GM18526 (cell line): ENCODE data around the gene TBKBP1.

Experiments
- POLR2A ChIP-seq: IDR thresholded peaks from 3 replicates; pipeline ENCODE4 v1.6.1; 2011; ENCODE audit not compliant: insufficient read length; ENCODE audit errors: extremely low read depth

Gene TBKBP1

GRCh38 chr17:47741109-47741792, 47.3 kb downstream of the TBKBP1 start:
- no peak for TF ChIP-seq POLR2A

- no peak for TF ChIP-seq POLR2A
Observed at GRCh38 chr17:47741793-47742145, 47.8 kb downstream of the TBKBP1 start.

- TF ChIP-seq POLR2A: no peak
Observed at GRCh38 chr17:47742319-47743181, 48.6 kb downstream of the TBKBP1 start.

DNA sequence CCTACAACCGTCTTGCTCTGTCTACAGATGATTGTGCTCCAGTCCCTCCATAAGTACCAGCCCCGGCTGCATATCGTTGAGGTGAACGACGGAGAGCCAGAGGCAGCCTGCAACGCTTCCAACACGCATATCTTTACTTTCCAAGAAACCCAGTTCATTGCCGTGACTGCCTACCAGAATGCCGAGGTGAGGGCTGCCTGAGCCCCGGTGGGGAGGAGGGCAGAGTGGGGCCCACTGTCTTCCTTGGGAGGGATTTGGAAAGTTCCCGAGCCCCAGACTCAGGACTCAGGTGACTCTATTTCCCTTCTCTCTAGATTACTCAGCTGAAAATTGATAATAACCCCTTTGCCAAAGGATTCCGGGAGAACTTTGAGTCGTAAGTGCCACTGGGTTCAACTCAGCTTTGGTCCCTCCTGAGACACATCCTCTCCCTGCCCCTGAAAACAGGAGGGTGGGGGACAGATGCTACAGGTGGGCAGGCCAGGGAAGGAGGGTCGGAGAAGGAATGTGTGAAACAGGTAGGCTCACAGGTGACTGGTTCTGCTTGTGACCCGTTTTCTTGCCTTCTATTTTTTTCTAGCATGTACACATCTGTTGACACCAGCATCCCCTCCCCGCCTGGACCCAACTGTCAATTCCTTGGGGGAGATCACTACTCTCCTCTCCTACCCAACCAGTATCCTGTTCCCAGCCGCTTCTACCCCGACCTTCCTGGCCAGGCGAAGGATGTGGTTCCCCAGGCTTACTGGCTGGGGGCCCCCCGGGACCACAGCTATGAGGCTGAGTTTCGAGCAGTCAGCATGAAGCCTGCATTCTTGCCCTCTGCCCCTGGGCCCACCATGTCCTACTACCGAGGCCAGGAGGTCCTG, 50.4 kb downstream of the TBKBP1 start:
- no peak for TF ChIP-seq POLR2A

DNA sequence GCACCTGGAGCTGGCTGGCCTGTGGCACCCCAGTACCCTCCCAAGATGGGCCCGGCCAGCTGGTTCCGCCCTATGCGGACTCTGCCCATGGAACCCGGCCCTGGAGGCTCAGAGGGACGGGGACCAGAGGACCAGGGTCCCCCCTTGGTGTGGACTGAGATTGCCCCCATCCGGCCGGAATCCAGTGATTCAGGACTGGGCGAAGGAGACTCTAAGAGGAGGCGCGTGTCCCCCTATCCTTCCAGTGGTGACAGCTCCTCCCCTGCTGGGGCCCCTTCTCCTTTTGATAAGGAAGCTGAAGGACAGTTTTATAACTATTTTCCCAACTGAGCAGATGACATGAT, 51.0 kb downstream of the TBKBP1 start:
- TF ChIP-seq POLR2A: no peak

GRCh38 chr17:47751471-47751870, 57.5 kb downstream of the TBKBP1 start:
- TF ChIP-seq POLR2A: no peak

GRCh38 chr17:47757386-47757785, 63.4 kb downstream of the TBKBP1 start:
- no peak for TF ChIP-seq POLR2A

- no peak for TF ChIP-seq POLR2A
Observed at GRCh38 chr17:47760409-47761140, 66.6 kb downstream of the TBKBP1 start.
